Measurements from ENCODE around the gene CALB2.
"Not testable (repeated sequence)": the region's sequence is repeated elsewhere in the genome, so short reads cannot be mapped to it uniquely, and the experiment has no call there.

CALB2 gene

GRCh38 chr16:71352963-71353460, 5.5 kb upstream of the CALB2 start:
- no peak for DNase-seq

GRCh38 chr16:71353736-71354135, 4.8 kb upstream of the CALB2 start:
- no peak for DNase-seq

- no peak for DNase-seq
Measured at GRCh38 chr16:71354156-71354555, 4.4 kb upstream of the CALB2 start.

- no peak for DNase-seq
Measured at GRCh38 chr16:71356051-71356740, 2.3 kb upstream of the CALB2 start.

- DNase-seq, result not testable (repeated sequence)
Measured at GRCh38 chr16:71356936-71357335, 1.6 kb upstream of the CALB2 start.

- no peak for DNase-seq
Measured at GRCh38 chr16:71357681-71358080, 842 bp upstream of the CALB2 start.

GRCh38 chr16:71359431-71359830, 908 bp downstream of the CALB2 start:
- no peak for DNase-seq

GRCh38 chr16:71360378-71360777, 1.9 kb downstream of the CALB2 start:
- DNase-seq, result no peak

GRCh38 chr16:71364133-71364681, 5.7 kb downstream of the CALB2 start:
- no peak for DNase-seq

GRCh38 chr16:71365021-71365420, 6.5 kb downstream of the CALB2 start:
- DNase-seq, result no peak

GRCh38 chr16:71367241-71367976, 8.9 kb downstream of the CALB2 start:
- no peak for DNase-seq

- DNase-seq, result no peak
Measured at GRCh38 chr16:71368958-71369357, 10.4 kb downstream of the CALB2 start.

GRCh38 chr16:71369494-71369893, 11.0 kb downstream of the CALB2 start:
- DNase-seq, result no peak

- no peak for DNase-seq
Measured at GRCh38 chr16:71371237-71371636, 12.7 kb downstream of the CALB2 start.

GRCh38 chr16:71373073-71373472, 14.6 kb downstream of the CALB2 start:
- DNase-seq, result no peak

- no peak for DNase-seq
Measured at GRCh38 chr16:71376465-71377157, 18.1 kb downstream of the CALB2 start.

GRCh38 chr16:71379711-71380110, 21.2 kb downstream of the CALB2 start:
- no peak for DNase-seq

- DNase-seq, result no peak
Measured at GRCh38 chr16:71380831-71381230, 22.3 kb downstream of the CALB2 start.

GRCh38 chr16:71383054-71383773, 24.7 kb downstream of the CALB2 start:
- no peak for DNase-seq

GRCh38 chr16:71384073-71384724, 25.7 kb downstream of the CALB2 start:
- DNase-seq, result no peak

- DNase-seq, result no peak
Measured at GRCh38 chr16:71387045-71387871, 28.7 kb downstream of the CALB2 start.

All from GF-D8 (cell line).